Mammary epithelial cell (primary cell): ENCODE results near the gene GALNTL6.

ENCODE experiments used
- EZH2 ChIP-seq: IDR thresholded peaks from 2 replicates; pipeline ENCODE4 v1.6.1; 2012; ENCODE audit warnings: low read length, inconsistent platforms, borderline replicate concordance
- TF ChIP-seq, protein P1 (sequence below), 2 donors: IDR thresholded peaks in 1 of 2; conservative IDR thresholded peaks in 1 of 2; 2 replicates each; pipeline ENCODE4 v1.5.1; 2011 to 2012; ENCODE audit warnings: inconsistent platforms in 2 of 2, low read length in 2 of 2, mild to moderate bottlenecking in 2 of 2, control low read depth in 1 of 2, low read depth in 1 of 2; ENCODE audit not compliant: insufficient read depth in 1 of 2; ENCODE audit errors: extremely low read depth in 1 of 2

DNA sequence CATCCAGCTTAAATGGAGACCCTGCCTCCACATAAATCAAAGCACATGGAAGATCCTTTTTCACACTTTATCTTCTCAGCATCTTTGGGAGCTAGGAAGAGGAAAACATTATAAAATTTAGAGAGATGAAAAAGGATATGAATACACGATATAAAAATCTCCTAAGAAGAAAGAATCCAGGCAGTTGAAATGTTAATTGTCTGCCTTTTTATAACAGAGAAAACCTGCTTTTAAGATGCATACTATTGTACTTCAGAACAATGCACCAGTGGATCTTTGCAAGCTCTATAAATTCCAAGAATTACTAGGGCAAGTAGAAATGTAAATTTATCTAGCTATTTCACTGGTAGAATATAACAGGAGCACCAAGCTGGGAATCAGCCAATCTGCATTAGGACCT lies 1055.1 kb downstream of the GALNTL6 start:
- TF ChIP-seq, protein P1, sequence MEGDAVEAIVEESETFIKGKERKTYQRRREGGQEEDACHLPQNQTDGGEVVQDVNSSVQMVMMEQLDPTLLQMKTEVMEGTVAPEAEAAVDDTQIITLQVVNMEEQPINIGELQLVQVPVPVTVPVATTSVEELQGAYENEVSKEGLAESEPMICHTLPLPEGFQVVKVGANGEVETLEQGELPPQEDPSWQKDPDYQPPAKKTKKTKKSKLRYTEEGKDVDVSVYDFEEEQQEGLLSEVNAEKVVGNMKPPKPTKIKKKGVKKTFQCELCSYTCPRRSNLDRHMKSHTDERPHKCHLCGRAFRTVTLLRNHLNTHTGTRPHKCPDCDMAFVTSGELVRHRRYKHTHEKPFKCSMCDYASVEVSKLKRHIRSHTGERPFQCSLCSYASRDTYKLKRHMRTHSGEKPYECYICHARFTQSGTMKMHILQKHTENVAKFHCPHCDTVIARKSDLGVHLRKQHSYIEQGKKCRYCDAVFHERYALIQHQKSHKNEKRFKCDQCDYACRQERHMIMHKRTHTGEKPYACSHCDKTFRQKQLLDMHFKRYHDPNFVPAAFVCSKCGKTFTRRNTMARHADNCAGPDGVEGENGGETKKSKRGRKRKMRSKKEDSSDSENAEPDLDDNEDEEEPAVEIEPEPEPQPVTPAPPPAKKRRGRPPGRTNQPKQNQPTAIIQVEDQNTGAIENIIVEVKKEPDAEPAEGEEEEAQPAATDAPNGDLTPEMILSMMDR (conservative IDR thresholded peaks at IDR 0.05 in 1 of 2, IDR thresholded peaks at IDR 0.05 in 1 of 2; ENCODE audit: extremely low read depth in 1 of 2, insufficient read depth in 1 of 2, low read depth in 1 of 2, low read length in 2 of 2): no peak
- no peak for TF ChIP-seq EZH2
